Measurements from ENCODE around the gene GNB1L.

Gene GNB1L

GRCh38 chr22:19734837-19735382, 119.8 kb downstream of the GNB1L start:
- no peak overlapping the region for H3K4me3 ChIP-seq (ENCODE audit: control insufficient read depth, low read depth, low read length)
- TF ChIP-seq CTCF (IDR thresholded peaks at IDR 0.05; ENCODE audit: control insufficient read depth, insufficient read depth, low read depth, low read length, missing control alignments): no peak
- no peak for DNase-seq (ENCODE audit: low read depth)

GRCh38 chr22:19734163-19734562, 120.5 kb downstream of the GNB1L start:
- H3K4me3 ChIP-seq (ENCODE audit: control insufficient read depth, low read depth, low read length): no peak overlapping the region
- TF ChIP-seq CTCF (IDR thresholded peaks at IDR 0.05; ENCODE audit: control insufficient read depth, insufficient read depth, low read depth, low read length, missing control alignments): no peak
- DNase-seq (ENCODE audit: low read depth): no peak

- DNase-seq (ENCODE audit: low read depth): no peak
- no peak overlapping the region for H3K4me3 ChIP-seq (ENCODE audit: control insufficient read depth, low read depth, low read length)
- TF ChIP-seq CTCF (IDR thresholded peaks at IDR 0.05; ENCODE audit: control insufficient read depth, insufficient read depth, low read depth, low read length, missing control alignments): no peak
Observed at GRCh38 chr22:19733755-19734154, 120.9 kb downstream of the GNB1L start.
